ENCODE data around the gene SHFL.

SHFL gene

DNA sequence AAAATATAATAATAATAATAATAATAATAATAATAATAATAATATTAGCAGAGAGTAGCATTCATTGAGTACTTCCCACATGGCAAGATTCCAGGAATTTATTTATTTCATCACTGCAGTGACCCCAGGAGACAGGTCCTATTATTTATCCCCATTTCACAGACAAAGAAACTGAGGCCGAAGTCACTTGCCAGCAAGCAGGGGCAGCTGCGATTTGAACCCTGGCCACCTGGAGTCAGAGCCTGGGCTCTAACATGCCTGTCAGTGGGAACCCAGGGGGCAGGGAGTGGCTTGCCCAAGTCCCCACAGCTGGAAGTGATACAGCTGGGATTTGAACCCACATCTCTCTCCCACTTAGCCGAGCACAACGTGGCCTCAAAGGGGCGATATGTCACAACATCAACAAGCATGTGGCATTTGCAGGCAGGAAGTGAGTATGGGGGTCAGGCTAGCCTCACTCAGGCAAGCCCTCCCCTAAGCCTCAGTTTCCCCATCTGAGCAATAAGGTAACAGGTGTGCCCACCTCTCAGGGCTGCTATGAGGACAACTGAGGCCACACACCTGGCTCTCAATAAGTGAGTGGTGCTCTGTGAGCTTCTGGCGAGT, 2.9 kb downstream of the SHFL start:
- no peak for DNase-seq

DNA sequence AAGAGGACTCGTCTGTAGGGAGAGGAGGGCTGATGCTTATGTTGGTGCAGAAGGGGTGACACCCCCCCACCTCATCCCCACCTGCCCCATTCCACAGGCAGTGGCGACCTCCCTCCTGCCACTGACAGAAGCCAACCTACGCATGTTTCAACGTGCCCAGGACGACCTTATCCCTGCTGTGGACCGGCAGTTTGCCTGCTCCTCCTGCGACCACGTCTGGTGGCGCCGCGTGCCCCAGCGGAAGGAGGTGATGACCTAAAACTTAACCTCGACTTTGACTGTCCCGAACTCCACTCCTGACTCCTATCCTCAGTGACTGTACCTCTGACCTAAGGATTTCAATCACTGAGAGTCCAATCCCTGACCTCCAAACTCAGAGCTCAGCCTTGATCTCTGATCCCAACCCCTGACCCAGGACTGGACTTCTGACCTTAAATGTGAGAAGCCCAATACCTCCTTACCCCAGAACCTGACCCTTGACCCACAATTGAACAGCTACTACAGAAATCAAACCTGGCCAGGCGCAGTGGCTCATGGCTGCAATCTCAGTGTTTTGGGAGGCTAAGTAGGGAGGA, 3.8 kb downstream of the SHFL start:
- no peak for DNase-seq

DNA sequence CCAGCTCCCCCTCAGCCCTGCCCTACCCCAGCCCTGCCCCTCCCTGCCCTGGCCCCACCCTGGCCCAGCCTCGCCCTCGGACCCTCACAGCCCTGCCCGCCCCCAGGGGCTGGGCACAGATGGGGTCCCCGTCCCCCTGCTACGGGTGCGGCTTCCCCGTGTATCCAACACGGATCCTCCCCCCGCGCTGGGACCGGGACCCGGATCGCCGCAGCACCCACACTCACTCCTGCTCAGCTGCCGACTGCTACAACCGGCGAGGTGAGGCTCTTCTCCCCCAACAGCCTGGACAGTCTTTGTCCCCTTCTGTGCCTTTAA, 5.2 kb downstream of the SHFL start:
- no peak for DNase-seq

DNA sequence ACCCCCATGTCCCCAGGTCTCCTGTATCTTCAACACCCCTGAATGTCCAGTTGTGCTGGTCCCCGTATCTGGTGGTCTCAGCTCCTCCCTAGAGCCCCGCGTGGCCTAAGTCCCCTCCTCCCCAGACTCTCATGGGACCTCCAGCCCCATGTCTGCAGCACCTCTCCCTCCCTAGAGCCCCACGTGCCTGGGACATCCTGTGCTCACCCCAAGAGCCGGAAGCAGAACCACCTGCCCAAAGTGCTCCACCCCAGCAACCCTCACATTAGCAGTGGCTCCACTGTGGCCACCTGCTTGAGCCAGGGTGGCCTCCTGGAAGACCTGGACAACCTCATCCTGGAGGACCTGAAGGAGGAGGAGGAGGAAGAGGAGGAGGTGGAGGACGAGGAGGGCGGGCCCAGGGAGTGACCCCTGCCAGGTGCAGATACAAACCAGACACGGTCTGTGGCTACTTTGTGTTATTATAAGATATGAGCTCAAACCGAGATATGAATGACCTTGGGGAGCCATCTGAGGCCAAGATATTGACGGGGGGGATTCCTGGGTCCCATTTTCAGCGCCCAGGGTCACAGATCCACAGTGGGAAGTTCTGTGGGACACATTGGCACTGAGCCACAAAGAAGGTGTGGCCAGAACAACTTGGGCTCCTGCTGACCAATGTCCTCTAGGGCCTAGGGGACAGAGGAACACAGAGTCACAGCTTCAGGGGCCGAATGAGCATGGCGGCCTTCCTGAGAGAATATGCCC, 6.0 kb downstream of the SHFL start:
- no peak for DNase-seq

DNA sequence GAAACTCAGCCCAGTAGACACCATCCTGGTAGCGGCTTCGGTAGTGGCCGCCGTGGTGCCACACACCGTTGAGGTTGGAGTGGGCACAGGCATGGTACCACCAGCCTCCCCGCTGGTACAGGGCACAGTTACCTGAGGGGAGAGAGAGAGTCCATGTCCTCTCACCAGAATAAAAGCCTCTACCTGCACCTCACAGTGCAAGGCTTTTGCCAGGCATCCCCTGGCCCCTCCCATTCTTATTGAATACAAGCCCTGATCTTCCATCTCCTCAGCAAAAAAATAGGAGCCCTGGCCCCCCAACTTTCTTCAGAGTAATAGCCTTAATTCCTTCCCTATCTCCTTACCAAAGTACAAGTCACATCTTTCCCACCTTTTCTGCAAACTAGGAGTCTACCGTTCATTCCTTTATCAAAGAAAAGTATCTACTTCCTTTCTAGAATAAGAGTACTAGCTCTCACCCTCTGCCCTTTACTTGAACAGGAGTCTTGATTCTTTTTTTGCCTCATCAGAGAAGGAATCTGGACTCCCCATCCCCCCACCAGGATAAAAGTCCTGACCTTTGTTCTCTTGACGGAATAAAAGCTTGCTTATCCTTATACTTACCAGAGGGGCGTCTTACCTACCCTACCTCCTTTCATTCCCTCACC, 6.7 kb downstream of the SHFL start:
- no peak for DNase-seq

DNA sequence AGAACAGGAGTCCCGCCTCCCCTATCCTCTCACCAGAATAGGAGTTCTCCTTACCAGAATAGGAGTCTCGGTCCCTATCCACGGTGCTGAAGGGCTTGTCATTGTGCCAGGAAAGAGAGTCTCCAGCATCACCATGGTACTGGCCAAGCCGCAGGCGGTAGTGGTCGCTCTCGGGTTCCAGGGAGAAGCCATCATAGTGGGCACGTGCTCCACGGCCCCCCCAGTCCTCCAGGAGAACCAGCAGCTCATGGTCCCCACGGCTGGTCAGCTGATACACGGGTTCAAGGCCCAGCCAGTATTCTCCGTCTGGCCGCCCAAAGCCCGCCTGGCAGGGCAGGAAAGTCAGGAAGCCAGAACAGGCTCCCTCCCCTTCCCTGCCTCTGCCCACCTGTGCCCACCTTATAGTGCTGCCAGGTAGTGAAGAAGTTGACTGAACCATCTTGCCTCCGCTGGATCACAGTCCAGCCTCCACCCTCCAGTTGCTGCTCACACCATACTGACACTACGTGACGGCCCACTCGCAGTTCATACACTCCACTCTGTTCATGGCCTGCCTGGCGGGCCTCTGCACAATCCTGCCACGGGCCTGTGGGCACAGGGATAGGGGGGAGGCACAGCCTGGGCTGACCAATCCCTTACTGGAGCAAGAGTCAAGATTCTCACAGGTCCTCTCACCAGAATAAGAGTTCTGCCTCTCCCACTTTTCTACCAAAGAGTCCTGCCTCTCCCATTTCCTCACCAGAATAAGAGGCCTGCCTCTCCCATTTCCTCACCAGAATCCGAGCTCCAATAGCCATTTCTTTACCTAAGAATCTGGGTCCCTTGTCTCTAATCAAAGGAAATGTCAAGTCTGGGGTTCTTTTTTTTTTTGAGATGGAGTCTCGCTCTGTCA, 7.4 kb downstream of the SHFL start:
- no peak for DNase-seq

DNA sequence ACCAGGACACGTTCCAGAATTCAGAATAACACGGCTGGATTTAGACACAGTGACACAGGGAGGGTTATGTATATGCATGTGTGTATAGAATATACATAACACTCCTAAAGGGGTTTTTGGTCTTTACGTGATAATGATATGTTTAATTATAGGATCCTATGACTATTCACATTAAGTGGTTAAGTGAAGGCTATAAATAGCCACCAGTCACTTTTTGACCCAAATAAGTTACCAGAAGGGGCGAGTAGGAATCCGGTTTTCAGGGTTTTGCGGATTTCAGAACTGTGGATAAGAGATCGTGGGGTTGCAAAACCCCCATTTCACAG, 9.5 kb downstream of the SHFL start:
- no peak for DNase-seq

DNA sequence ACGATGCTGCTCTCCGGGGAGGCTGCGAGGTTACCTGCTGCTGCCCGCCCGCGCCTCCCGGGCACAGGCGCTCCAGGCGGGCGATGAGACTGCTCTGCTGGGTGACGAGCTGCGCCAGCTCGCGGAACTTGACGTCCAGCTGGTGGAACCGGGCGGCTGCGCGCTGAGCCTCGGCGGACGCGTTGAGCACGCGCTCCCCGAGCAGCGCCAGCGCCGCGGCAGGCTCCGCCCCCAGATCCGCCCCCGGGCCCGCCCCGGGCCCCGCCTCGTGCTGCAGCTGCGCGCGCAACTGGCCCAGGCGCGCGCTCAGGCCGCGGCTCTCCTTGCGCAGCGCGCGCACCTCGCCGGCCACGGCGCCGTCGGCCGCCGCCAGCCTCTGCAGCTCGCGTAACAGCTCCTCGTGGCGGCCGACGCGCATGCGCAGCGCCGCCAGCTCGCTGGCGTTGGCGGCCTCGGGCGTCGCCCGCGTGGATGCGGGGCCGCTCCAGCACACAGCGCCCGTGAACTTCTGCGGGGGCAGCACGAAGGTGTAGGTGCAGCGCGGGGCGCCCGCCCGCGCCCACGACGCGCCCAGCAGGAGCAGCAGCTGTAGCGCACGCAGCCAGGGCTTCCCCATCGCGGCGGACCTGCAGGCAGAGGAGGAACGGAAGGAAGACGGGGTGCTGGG, 10.0 kb downstream of the SHFL start:
- DNase-seq = peak; percentile 89

DNA sequence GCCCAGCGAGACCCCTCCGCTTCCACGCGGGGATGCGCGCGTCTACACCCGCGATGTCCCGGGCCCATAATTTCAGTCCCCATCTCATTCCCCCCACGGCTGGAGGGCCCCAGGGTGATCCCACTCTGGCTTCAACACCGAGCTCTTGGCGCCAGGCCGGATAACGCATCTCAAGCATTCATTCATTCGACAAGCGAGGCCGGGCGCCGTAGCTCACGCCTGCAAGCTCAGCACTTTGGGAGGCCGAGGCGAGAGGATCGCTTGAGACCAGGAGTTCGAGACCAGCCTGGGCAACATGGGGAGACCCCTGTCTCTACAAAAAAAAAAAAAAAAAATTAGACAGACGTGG, 10.5 kb downstream of the SHFL start:
- DNase-seq = no peak

DNA sequence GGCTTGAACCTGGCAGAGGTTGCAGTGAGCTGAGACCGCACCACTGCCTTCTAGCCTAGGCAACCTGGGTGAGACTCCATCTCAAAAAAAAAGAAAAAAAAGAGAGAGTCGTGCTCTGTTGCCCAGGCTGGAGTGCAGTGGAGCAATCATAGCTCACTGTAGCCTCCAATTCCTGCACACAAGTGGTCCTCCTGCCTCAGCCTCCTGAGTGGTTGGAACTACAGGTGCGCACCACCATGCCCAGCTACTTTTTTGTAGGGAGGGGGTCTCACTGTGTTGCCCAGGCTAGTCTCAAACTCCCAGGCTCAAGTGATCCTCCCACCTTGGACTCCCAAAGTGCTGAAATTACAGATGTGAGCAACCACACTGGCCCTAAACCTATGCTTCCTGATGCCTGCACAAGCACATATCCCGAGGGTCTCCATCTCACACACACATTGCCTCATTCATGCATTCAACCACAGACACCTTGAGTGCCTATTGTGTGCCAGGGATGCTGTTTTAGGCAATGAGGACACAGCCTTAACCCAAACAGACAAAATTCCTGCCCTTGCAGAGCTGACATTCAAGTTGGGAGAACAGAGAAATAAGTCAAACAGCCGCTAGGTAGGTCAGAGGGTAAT, 14.2 kb downstream of the SHFL start:
- DNase-seq = no peak

DNA sequence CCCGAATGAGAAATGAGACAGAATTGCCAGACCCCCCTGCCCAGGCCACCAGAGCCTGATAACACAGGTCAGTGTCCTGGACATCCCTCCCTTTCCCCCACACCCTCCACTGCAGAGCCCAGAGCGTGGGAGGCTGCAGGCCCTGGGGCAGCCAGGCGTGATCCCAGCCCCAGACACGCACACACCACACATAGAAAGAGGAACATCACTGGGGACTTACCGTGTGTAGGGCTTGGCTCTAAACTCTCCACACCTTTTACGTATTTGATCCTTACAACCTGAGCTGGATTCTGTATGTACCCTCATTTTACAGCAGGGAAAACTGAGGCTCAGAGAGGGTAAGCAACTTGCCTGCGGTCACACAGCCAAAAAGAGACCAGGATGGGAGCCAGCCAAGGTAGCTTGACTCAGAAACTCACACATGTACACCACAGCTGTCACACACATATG, 16.7 kb downstream of the SHFL start:
- DNase-seq = no peak

DNA sequence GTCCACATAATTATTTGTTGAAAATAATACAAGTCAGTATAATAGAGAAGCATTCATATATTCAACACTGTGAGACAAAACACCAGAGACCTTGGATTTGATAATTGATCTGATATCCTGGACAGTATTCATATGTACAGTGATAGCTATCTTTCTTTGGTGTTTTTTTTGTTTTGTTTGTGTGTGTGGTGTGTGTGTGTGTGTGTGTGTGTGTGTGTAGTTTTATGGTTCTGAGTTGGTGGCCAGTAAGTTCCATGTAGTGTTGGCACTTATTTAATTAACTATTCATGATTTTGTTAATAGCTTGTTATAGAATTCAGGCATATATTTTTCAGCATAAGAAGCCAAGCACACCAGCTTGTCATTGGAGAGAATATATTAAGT, 18.0 kb downstream of the SHFL start:
- DNase-seq = no peak

DNA sequence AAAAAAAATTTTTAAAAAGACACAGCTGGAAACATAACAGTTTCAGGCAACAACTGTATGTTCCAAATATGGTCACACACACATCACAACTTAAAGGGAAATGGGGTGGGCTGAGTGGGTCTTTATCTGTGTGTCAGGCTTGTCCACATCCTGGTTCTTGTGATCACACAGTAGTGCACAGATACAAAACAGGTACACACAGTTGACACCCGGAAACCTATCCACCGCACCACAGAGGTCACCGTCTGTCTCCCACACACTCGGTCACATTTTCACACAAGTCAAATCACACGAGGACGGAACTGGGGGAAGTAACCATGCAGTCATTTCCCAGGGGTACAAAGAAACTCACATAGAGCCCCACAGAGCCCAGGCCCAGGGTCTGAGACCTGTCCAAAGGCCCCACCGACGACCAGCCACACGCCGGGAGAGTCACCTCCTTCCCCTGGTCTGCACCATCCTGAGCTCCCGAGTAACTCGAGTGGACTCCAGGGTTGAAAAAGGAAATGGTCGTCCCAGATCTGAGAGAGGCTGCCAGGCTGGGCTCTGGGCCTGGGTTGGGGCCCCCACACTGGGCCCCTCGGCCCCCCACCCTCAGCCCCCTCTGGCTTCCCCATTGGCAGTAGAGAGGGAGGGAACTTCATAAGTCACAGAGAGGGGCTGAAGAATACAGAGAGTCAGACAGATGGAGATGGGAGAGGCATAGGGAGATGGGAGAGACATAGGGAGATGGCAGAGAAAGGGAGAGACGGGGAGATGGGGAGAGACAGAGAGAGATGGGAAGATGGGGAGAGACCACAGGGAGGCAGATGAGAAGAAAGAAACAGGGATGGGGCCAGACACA, 18.8 kb downstream of the SHFL start:
- no peak for DNase-seq

DNA sequence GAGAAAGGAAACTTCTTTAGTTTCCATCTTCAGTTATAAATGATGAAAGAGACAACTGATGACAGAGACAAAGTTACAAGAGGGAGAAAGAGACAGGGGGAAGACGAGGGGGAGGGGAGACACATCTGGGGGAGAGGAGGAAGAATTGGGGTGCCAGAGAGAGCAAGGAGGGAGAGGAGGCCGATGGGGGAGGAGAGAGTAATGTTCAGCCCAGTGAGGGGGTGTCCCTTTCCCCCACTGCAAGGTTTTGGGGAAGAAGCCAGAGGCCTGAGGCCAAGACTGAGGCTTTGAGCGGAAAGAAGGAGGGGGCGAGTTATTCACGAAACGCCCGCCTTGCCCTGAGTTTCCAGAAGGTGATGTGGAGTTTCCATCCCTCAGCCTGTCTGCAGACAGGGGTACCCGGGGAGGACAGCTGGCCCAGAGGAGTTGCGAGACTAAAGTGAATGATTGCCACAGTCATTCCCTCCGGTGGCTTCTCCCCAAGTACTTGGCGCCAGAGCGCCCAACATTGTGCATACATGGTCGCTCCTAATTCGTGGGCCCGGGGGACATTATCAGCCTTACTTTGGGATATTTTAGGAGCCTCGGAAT, 19.5 kb downstream of the SHFL start:
- DNase-seq = no peak

DNA sequence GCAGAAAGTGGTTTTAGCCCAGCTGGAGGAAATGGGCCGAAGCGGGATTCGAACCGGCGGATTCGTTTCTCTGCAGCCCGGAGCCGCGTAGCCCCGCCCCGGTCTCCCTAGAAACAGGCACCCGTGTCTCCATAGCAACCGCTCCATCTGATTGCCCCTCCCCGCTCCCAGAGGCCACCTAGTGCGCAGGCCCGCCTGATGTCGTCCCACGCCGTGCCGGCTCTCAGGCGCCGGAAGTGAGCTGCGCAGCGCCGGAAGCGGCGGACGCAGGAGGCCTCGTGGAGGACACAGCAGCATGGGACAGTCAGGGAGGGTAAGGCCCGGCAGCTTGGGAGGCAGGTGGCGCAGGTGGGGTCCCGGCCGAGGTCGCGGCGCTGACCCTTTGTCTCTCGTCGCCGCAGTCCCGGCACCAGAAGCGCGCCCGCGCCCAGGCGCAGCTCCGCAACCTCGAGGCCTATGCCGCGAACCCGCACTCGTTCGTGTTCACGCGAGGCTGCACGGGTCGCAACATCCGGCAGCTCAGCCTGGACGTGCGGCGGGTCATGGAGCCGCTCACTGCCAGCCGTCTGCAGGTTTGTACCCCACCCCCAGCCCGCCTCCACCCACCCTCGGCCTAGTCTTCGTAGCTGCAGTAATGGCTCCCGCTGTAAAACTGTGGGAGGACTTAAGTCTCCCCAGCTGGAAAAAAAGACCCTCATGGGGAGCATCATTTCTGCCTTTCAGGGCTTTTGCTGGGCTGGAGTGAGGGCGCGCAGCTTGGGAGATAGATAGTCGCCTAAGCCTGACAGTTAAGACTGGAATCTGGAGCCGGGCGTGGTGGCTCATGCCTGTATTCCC, 20.2 kb downstream of the SHFL start, which contains the start of gene PPAN:
PPAN (plus strand) TSS at position 263 of the 837 bp plus-strand sequence; CDS start at position 296, 33 bp downstream.
- DNase-seq = peak; percentile 98

DNA sequence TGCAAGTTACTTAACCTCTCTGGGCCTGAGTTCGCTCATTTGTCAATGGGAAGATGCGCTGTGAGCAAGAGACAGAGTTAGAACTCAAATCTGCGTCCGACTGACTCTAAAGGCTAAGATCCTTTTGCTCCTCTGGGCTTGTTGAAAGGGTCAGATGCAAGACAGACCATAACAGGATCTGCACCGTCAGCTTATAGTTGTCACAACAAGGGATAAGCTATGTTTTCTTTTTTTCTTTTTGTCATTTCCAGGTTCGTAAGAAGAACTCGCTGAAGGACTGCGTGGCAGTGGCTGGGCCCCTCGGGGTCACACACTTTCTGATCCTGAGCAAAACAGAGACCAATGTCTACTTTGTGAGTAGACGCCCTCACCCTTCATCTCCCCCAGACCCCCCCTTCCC, 21.1 kb downstream of the SHFL start:
- DNase-seq = no peak

DNA sequence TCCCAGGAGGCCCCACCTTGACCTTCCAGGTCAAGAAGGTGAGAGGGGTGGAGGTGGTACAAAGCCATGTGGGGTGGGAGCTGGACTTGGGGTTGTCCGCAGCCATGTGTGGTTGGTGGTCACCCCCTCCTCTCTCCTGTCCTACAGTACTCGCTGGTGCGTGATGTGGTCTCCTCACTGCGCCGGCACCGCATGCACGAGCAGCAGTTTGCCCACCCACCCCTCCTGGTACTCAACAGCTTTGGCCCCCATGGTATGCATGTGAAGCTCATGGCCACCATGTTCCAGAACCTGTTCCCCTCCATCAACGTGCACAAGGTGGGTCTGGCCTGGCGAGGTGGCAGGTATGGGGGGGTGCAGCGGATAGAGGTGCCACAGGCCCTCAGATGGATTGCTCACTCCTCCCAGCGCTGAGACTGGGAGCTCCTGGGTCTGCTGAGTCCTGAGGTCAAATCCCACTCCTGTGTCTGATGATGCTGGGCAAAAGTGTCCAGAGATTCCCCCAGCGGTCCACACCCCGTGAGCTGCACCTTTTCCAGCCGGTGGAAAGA, 21.8 kb downstream of the SHFL start:
- DNase-seq = no peak

DNA sequence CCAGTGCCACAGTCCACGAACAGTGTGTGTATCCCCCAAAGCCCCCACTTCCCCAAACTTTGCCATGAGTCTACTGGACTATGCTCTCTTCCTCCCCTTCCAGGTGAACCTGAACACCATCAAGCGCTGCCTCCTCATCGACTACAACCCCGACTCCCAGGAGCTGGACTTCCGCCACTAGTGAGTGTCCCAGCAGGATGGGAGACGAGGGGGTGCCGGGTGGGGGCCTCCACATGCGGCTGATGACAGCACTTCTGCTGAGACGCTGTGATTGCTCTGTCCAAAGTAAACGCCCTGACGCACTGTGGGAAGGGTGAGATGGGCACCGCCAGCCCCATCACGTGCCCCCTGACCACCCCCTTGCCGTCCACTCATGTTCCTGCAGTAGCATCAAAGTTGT, 23.4 kb downstream of the SHFL start:
- no peak for DNase-seq

All from fibroblast of skin of back (primary cell).